Effector CD8-positive, alpha-beta T cell (primary cell): Measurements from ENCODE around the gene GPR62.

Source experiments
- DNase-seq: peaks from one replicate; lab custom pipeline; 2025; lab: John Stamatoyannopoulos, UW

The GPR62 gene

GRCh38 chr3:51937611-51938450 is 17.4 kb upstream of the GPR62 start:
- DNase-seq = no peak

GRCh38 chr3:51938780-51939425 is 16.3 kb upstream of the GPR62 start:
- DNase-seq = no peak

GRCh38 chr3:51940648-51941462 is 14.3 kb upstream of the GPR62 start:
- no peak for DNase-seq

GRCh38 chr3:51941463-51941797 is 13.8 kb upstream of the GPR62 start:
- DNase-seq = no peak

GRCh38 chr3:51941798-51942602 is 13.2 kb upstream of the GPR62 start, which contains the start of the genes PARP3 and RRP9:
PARP3 (plus strand) TSS chr3:51942363; CDS start chr3:51943356, 993 bp downstream.
RRP9 (minus strand) TSS chr3:51941904; CDS start chr3:51941867, 37 bp downstream.
- peak; percentile 98 for DNase-seq

GRCh38 chr3:51942603-51943450 is 12.4 kb upstream of the GPR62 start:
- peak; percentile 16 for DNase-seq

GRCh38 chr3:51943451-51944391 is 11.5 kb upstream of the GPR62 start:
- no peak for DNase-seq

GRCh38 chr3:51944451-51945021 is 10.6 kb upstream of the GPR62 start:
- no peak for DNase-seq

GRCh38 chr3:51945031-51945840 is 9.9 kb upstream of the GPR62 start:
- no peak for DNase-seq

GRCh38 chr3:51945926-51946705 is 9.1 kb upstream of the GPR62 start:
- no peak for DNase-seq

GRCh38 chr3:51946796-51947195 is 8.4 kb upstream of the GPR62 start:
- DNase-seq = no peak

- no peak for DNase-seq
These were observed 7.8 kb upstream of the GPR62 start for GRCh38 chr3:51947215-51947900.

GRCh38 chr3:51948016-51948580 is 7.1 kb upstream of the GPR62 start:
- no peak for DNase-seq

GRCh38 chr3:51949121-51949520 is 6.1 kb upstream of the GPR62 start:
- DNase-seq = no peak

GRCh38 chr3:51950899-51951298 is 4.3 kb upstream of the GPR62 start:
- DNase-seq = no peak

GRCh38 chr3:51953445-51953844 is 1.7 kb upstream of the GPR62 start:
- no peak for DNase-seq

GRCh38 chr3:51954105-51954504 is 1.1 kb upstream of the GPR62 start:
- no peak for DNase-seq
